GM21447 (cell line): ENCODE data around the gene SAMD4B.
"Not testable (repeated sequence)": the region's sequence is repeated elsewhere in the genome, so short reads cannot be mapped to it uniquely, and the experiment has no call there.

ENCODE experiments used
- ATAC-seq: cut with Tn5 transposase; IDR thresholded peaks from one replicate; pipeline ENCODE4 v1.9.1; 2021; ENCODE audit not compliant: unreplicated experiment

Gene SAMD4B

DNA sequence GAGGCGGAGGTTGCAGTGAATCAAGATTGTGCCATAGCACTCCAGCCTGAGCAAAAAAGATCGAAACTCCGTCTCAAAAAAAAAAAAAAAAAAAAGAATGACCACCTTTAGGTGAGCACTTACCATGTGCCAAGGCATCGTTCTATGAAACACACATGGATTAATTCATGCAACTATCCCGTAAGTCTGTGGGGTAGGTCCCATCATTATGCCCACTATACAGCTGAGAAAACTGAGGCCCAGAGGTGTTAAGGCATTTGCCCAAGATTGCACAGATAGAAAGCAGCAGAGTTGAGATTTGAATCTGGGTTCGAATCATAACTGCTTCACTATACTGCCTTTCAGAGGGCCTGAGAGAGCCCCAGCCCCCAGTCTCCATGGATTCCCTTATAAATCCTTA, 8.7 kb upstream of the SAMD4B start:
- no peak for ATAC-seq

DNA sequence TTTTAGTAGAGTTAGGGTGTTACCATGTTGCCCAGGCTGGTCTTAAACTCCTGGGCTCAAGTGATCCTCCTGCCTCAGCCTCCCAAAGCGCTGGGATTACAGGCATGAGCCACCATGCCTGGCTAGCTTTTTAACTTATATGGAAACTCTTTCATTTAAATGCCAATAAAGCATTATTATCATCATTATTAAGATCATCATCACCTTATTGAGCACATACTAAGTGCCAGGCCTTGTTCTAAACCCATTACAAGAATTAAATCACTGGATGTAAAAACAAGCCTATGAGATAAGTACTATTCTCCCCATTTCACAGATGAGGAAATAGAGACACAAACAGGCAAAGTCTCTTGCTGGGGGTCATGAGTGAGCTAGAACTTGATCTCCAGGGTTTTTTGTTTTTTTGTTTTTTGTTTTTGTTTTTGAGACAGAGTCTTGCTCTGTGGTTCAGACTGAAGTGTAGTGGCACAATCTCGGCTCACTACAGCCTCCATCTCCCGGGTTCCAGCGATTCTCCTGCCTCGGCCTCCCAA, 7.7 kb upstream of the SAMD4B start:
- ATAC-seq = no peak

DNA sequence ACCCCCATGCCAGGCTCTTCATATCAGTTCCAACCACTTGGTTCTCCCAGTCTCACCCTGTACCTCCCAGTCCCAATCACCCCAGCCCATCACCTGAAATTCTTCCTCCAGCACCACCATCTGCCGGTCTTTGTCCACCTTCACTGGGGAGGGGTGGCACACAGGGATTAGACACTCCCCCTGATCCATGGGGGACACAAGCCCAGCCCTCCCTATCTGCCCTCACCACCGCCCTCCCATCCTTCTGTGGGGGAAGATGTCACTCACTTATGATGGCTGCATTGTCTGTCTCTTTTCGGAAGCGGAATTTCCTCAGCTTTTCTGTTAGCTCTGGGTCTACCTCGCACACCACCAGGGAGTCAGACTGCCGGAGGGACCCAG, 7.1 kb upstream of the SAMD4B start:
- no peak for ATAC-seq

DNA sequence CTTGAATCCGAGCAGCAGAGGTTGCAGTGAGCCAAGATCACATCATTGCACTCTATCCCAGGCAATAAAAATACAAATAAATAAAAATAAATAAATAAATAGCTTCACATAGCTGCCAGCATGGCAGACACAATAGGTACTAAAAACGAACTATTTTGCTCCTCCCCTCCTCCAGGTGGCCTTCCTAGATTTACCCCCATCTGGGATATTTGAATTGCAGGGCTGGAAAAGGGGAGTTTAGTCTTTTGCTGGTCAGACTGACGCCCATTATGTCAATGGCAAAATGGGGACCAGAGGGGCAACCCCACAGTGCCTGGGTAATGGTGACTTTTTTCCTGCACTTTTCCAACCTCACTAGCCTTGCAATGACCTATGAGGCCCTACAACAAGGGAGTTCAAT, 5.7 kb upstream of the SAMD4B start:
- ATAC-seq = no peak

DNA sequence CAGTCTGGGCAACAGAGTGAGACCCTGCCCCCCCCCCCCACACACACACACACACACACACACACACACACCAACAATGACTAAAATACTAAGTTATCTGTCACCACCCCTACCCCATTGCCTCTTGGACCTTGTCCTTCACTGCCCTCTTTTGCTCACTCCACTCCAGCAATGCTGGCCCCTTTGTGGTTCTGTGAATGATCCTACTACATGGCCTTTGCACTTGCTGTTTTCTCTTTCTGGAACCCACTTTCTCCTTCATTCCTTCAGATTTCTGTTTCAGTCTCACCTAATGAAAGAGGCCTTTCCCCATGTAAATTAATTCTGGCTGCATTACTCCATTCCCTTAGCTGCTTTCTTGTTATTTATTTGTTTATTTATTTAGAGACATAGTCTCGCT, 2.5 kb upstream of the SAMD4B start:
- ATAC-seq = no peak

DNA sequence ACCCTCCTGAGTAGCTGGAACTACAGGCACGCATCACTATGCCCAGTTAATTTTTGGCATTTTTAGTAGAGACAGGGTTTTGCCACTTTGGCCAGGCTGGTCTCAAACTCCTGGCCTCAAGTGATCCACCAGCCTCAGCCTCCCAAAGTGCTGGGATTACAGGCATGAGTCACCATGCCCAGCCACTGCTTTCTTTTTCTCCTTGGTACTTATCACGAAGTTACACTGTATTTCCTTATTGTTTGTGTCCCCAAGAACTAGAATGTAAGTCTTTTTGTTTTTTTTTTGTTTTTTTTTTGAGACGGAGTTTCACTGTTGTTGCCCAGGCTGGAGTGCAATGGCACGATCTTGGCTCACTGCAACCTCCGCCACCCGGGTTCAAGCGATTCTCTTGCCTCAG, 2.1 kb upstream of the SAMD4B start:
- ATAC-seq = not testable (repeated sequence)

DNA sequence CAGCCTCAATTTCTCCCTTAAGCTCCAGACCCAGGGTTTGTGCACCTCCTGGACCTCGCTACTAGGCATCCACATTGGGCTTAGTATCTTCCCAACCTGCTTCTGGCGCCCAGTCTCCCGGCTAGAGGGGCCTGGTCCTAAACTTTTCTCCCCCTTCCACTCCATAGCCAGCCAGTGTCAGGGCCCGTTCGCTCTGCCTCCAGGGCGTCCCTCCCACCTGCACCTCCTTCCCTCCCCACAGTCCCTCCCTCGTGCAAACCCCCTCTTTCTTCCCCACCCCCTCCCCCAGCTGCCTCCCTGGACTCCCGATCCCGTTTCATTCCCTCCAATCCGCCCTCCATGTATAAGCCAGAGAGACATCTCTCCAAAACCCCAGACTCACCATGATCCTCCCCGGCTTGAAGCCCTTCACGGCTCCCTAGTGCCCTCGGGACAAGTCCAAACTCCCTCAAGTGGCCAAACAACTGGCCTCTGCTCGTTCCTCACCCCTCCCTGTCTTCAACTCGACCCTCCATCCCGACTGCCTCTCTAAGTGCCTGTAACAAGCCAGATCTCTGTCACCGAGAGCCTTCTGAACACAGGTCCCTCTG, 997 bp upstream of the SAMD4B start:
- peak; percentile 5 for ATAC-seq

DNA sequence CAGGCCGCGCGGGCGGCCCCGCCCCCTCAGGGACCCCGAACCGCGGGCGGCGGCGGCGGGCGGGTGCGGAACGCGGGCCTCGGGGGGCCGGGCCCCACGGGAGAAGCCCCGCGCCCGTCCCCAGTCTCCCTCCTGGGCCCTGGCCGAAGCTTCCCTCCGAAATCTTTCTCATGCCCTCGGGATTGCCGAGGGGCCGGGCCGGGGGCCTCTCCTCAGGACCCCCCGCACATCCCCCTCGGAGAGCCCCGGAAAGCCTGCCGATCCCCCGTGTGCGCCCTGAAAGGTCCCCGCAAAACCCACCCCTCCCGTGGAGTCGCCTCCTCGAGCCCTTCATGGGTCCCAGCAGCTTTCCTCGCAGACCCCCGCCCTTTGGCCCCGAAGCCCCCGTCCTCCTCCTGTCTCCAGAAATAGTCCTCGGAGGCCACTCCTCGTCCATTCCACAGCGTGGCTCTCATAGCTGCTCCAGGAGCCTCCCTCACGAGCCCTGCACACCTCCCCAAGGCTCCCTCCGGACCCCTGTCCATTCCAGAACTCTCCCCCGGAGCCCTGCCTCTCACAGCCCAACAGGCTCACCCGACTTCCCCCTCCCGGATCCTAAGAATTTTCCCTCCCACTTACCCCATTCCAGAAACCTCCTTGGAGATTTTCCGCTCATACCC, 555 bp downstream of the SAMD4B start:
- no peak for ATAC-seq

DNA sequence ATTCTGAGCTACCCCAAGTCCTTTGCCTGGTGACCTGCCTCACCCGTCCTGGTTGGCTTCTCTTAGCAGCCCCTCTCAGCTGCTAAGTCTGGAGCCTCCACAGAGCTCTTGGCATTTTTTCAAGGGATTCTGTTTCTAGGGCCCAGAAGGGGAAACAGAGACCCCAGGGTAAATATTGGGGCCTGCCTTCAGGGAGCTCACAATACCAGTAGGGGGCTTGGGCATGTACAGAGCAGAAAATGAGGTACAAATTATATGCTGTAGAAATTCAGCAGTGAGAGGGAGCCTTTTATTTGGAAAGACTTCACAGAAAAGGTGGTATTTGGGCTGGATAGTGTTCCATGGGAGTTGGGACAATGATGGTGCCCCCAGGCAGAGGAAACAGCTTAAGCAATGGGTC, 3.7 kb downstream of the SAMD4B start:
- ATAC-seq = no peak

DNA sequence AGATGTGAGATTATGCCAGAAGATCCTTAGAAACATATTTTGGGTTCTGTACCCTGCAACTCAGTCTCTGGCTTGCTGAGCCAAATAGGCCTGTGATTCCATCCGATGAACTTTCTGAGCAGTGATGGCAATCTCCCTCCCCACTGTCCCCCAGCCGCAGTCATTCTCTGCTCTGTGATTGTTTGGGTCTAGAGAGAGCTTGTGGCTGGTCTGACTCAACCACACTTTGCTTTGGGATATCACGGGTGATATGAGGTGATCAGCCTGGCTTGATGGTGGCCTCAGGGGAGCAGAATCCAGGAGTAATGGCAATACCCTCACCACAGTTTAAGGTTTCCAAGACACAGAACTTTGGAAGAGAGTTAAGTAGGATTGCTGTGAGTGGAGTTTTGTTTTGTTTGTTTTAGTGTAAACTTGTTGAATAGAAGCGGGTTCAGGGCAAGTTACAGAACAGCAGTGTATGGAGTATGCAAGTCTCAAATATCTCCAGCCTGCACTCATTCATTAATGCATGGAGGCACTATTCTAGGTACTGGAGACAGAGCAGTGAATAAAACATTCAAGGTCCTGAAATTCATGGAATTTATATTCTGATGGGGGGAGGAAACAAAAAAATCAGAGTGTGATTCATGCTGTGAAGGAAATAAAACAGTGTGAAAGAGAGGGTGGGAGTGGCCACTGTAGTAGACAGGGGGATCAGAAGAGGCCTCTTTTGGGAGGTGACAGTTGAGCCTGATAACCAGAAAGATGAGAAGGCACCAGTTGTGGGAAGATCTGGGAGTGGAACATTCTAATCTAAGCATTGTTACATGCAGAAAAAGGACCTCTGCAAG, 5.3 kb downstream of the SAMD4B start:
- no peak for ATAC-seq

DNA sequence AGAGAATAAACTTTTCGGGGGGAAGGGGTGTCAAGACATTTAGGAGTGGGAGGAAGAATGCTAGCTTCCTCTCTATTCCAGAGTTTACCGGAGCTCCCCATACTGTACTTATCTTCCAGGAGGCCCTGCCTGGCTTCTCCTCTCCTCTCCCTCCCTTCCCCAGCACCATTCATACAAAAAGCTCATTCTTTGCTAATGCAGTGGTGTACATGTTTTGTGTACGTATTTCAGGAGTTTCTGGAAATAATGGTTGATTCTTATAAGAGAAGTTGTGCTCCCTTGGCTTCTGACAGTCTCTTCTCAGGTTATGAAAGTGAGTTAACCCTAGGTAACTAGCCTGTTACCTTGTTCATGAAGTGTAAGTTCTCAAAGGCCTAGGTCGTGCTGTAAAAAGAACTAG, 7.1 kb downstream of the SAMD4B start:
- ATAC-seq = no peak

DNA sequence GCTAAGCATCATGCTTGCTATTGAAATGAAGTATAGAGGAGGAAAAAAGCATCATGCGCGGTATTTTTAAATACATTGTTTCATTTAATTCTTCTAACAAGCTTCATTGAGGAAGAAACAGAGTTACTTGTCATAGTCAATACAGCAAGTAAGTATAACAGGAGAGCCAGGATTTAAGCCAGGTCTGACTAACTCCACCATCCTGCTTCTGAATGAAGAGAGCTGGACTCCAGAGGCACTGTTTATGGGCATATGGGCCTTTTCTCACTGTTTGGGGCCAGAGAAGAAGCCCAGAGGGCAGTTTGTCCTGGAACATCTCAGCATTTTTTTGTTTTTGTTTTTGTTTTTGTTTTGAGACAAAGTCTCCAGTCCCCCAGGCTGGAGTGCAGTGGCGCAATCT, 7.9 kb downstream of the SAMD4B start:
- no peak for ATAC-seq

DNA sequence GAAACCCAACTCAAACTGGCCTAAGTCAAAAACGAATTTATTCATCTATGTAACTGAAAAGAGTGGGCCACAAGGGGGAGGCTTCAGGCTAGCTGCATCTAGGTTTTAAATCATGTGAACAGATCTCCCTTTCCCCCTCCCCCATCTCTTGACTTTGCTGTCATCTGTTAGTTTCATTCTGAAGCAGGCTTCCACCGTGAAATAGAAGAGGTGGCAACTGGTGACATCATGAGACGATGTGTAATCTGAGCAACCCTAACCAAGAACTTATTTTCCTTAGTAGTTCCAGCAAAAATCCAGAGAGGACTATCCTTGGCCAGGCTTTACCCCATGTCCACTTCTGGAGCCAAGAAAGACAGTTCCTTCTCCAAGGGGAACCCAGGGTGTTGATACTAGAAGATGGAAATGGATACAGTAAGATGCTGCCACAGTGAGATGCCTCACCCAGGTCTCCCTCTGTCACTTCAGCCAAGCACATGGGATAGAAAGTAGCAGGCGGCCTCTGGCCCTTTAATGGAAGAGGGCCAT, 9.4 kb downstream of the SAMD4B start:
- ATAC-seq = no peak

DNA sequence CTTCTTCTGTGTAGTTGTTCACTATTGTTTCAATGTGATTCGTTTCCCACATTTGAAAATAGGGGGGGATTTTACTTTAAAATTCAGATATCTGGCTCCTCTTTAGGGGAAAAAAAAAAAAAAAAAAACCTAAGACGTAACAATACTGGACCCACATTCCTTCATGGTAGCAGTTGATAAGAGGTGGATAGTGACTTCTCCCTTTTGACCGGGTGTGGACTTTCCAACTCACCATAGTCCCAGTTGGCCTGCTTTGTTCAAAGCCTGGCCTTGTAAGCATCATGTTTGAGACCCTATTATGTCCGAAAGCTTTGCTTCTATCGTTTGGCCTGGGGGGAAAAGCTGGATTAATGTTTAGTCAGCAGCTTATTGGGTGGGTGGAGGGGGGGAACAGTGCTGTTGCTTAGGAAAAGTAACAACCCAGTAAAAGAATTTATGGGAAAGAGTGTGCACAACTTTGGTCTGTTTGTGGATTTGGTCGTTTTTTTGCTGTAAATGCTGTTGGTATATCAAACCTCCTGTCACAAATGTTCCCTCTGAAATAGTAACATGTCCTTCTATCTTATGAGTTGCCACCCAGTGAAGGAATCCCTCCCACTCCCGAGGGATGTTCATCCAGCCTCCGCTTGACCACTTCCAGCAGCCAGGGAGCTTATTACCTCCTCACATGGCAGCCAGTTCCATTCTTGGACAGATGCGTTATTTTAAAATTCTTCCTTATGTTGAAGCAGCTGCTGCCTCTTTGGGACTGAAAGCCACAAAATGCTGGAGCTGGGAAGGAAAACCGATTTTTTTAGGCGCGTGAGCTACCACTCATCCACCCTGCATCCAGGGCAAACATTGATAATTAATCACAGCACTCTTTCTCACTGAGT, 10.4 kb downstream of the SAMD4B start:
- ATAC-seq = no peak

DNA sequence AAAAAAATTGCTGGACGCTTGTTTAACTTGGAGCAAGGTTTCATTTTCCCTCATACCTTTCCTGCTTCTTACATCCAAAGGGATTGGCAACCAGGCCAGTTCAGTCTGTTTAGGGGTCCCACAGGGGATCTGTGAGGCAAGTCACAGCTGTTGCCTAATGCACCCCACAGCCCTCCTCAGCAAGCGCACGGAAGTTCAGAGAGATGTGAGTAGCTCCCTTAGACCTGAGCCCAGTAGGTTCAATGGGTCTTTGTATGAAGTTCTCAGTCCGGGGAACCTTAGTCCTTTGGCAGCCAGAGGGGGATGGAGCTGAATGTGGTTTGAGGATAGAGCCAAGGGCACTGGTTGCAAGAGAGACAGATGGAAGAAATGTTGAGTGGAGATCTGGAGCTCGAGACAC, 13.0 kb downstream of the SAMD4B start:
- no peak for ATAC-seq

DNA sequence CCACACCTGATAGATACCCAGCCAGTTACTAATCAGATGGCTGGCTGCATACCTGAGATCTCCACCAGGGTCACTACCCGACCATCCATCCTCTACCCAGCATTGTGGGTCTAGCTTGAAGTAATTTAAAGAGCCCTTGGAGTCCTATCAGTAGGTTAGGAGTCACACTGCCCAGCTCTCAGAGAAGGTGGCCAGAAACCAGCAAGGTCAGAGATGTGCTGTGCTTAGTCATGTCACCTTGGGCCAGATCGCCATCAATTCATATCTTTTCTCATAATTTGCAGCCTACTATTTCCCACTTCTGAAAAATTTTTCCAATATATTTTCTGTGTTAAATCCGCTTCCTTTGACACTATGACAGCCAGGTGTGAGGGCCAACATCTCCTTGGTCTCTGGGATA, 13.9 kb downstream of the SAMD4B start:
- ATAC-seq = no peak

DNA sequence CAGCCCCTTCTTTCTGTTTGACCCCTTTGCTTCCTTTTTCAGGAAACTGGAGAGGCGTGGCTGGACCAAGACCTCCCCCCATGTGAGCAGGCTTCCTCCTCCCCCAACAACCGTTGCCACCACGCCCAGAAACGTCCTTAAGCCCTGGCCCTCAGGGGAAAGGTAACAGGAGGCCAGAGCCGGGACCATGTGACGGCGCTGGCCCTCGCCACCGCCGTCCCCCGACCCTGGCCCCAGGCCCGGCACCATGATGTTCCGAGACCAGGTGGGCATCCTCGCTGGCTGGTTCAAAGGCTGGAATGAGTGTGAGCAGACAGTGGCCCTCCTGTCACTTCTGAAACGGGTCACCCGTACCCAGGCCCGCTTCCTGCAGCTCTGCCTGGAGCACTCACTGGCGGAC, 14.4 kb downstream of the SAMD4B start:
- ATAC-seq = no peak

DNA sequence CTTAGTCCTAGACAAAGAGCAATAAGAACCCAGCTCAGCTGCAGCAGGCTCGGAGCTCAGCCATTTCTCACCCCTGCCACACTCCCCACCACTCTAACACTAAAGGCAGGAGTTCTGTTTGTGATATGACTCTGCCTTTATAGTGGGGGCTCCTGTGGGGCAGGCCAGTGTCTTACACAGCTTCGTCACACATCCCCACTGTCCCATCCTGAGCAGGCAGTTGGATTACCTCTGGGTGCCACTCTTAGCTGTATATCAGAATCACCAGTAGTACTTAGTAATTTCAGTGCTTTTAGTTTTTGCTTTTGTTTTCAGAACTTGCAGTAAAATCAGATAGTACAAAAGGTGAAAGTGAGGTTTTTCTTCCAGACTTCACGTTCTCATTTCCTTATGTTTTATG, 16.8 kb downstream of the SAMD4B start:
- ATAC-seq = no peak

DNA sequence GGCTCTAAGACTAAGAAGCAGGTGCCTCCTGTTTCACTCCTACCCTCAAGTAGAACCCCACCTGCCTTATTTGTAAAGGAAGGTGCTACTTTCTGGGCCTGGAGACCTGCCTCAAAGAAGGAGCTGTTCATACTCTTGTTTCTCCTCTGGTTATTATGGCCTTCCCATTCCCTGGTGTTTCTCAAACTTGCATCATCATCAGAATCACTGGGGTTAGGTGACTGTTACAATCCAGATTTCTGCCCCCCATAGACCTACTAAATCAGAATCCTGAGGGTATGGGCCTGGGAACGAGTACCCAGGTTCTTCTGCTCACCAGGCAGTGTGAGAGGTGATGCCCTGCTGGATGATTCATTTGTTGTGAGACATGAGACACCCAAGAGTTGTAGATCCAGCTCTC, 18.4 kb downstream of the SAMD4B start:
- no peak for ATAC-seq

DNA sequence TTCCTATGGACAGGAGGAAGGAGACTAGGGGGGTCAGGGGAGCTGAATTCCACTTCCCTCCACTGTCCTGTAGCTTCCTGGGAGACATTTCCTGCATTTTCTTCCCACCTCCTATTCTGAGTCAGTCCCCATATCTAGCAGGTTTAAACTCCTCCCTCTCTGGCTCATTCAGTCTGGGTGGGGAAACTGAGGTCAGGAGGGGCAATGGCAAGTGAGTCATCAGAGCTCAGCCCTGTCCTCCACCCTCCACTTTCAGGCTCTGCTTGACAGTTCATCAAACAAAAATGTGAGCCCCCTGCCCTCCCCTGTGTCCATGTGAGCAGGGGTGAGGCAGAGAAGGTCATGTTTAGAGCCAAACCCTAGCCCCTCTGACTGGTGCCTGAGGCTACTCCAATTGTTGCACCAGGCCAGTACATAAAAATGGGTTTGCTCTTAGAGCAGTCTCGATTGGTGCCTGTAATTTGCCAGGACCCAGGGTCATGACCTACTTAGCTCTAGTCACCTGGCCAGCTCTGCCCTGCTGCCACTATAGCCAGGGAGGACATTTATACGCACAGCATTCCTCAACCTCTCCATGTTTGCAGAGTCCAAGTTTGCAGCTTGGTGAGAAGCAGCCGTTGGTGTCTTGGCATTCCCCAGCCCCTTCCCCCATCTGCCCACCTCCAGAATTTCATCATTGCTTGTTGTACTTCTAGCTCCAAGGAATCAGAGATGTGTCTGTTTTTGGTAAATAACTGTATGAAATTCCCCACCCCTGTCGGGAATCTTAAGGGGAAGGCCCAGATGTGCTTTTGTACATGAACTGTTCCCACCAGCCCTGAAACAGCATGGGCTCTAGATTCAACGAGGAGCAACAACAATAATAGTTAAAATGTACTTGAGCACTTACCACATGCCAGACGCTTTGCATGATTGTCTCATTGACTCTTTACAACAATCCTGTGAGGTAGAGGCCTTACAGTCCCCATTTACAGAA, 20.7 kb downstream of the SAMD4B start:
- no peak for ATAC-seq
